Breast epithelium (tissue), 4 donors: ENCODE measurements around the gene KYAT1. TPM values are rescaled to one million over a fixed set of nuclear protein-coding genes. Genes with fewer than 3 reads are reported as not detected.

Experiments used
- DNase-seq, 2 donors: peaks; one replicate each; pipeline ENCODE4 v3.0.0-alpha.2; 2019; ENCODE audit warnings: low spot score in 2 of 2
- H3K27ac ChIP-seq, 2 donors: fragments of 200-600 bp; sonication (generic) in 1 of 2; one replicate each; pipeline ENCODE4 v1.5.1; 2016 to 2019; ENCODE audit warnings: mild to moderate bottlenecking in 1 of 2
- H3K27me3 ChIP-seq, 2 donors: fragments of 200-600 bp; sonication (generic) in 1 of 2; one replicate each; pipeline versions ENCODE4 v1.5.1 to v1.6.0; 2017 to 2019; ENCODE audit warnings: control low read depth in 1 of 2, mild to moderate bottlenecking in 1 of 2
- H3K36me3 ChIP-seq: fragments of 200-600 bp; one replicate; pipeline ENCODE4 v1.5.1; 2019
- H3K4me1 ChIP-seq, 2 donors: fragments of 200-600 bp; sonication (generic); one replicate each; pipeline ENCODE4 v1.5.1; 2016 to 2019; ENCODE audit warnings: control low read depth in 1 of 2
- H3K4me3 ChIP-seq, 3 donors: fragments of 200-600 bp; sonication (generic); 1 replicate in 2 of 3; 2 replicates in 1 of 3; pipeline ENCODE4 v1.5.1; 2016 to 2019; ENCODE audit warnings: mild to moderate bottlenecking in 3 of 3, moderate library complexity in 2 of 3
- H3K9me3 ChIP-seq, 2 donors: fragments of 200-600 bp; sonication (generic) in 1 of 2; one replicate each; pipeline ENCODE4 v1.5.1; 2016 to 2019; ENCODE audit warnings: control low read depth in 1 of 2
- POLR2A ChIP-seq: fragments of 450-650 bp; IDR thresholded peaks from one replicate; pipeline ENCODE4 v1.6.1; 2016; ENCODE audit warnings: antibody characterized with exemption, mild to moderate bottlenecking, moderate library complexity
- POLR2AphosphoS5 ChIP-seq, 3 donors: sonication (generic); formaldehyde crosslinking; IDR thresholded peaks; one replicate each; pipeline ENCODE4 v1.6.1; 2017; ENCODE audit warnings: antibody characterized with exemption in 3 of 3
- intact Hi-C: fragments of 100-400 bp; cut with DNase I; formaldehyde crosslinking; loops from one replicate; pipeline ENCODE4 v1.15.1; 2023; ENCODE audit warnings: low total_unique reads
- total RNA-seq, 3 donors: library from RNA; depleted of rRNA; stranded (reverse); fragments of >200 nt; gene quantifications; one replicate each; pipeline ENCODE4 v1.1.0, GENCODE V29; 2016
- TF ChIP-seq, protein P1 (sequence below), 3 donors: fragments of 450-650 bp; IDR thresholded peaks; one replicate each; pipeline ENCODE4 v1.5.1; 2016 to 2017; ENCODE audit warnings: antibody characterized with exemption in 3 of 3, mild to moderate bottlenecking in 3 of 3, moderate library complexity in 3 of 3

The KYAT1 gene
- total RNA-seq, 3 donors from 2014 or later: 3.0 to 7.6 (median 7.2) TPM

GRCh38 chr9:128921881-128922763, 40.4 kb upstream of the KYAT1 start:
- Histone ChIP-seq H3K27ac (peak overlapping the region; percentile 94 to 96), H3K4me3 (peak overlapping the region; percentile 56 to 83 (median 67)), H3K9me3 (no peaks in the 10 kb centered on the region), H3K36me3 (no peaks in the 10 kb centered on the region), H3K4me1 (peaks cover 0 to 3% of the 10 kb centered on the region in 2 donors), H3K27me3 (no peaks in the 10 kb centered on the region)
- TF ChIP-seq POLR2AphosphoS5 (IDR thresholded peaks at IDR 0.05): peak in 1 of 3 donors; percentile 40
- TF ChIP-seq, protein P1, sequence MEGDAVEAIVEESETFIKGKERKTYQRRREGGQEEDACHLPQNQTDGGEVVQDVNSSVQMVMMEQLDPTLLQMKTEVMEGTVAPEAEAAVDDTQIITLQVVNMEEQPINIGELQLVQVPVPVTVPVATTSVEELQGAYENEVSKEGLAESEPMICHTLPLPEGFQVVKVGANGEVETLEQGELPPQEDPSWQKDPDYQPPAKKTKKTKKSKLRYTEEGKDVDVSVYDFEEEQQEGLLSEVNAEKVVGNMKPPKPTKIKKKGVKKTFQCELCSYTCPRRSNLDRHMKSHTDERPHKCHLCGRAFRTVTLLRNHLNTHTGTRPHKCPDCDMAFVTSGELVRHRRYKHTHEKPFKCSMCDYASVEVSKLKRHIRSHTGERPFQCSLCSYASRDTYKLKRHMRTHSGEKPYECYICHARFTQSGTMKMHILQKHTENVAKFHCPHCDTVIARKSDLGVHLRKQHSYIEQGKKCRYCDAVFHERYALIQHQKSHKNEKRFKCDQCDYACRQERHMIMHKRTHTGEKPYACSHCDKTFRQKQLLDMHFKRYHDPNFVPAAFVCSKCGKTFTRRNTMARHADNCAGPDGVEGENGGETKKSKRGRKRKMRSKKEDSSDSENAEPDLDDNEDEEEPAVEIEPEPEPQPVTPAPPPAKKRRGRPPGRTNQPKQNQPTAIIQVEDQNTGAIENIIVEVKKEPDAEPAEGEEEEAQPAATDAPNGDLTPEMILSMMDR (IDR thresholded peaks at IDR 0.05): peak in 2 of 3 donors; percentile 23 to 27
- no peak for TF ChIP-seq POLR2A
- DNase-seq: peak in 1 of 2 donors; percentile 39
- intact Hi-C loops: no loop called here

DNA sequence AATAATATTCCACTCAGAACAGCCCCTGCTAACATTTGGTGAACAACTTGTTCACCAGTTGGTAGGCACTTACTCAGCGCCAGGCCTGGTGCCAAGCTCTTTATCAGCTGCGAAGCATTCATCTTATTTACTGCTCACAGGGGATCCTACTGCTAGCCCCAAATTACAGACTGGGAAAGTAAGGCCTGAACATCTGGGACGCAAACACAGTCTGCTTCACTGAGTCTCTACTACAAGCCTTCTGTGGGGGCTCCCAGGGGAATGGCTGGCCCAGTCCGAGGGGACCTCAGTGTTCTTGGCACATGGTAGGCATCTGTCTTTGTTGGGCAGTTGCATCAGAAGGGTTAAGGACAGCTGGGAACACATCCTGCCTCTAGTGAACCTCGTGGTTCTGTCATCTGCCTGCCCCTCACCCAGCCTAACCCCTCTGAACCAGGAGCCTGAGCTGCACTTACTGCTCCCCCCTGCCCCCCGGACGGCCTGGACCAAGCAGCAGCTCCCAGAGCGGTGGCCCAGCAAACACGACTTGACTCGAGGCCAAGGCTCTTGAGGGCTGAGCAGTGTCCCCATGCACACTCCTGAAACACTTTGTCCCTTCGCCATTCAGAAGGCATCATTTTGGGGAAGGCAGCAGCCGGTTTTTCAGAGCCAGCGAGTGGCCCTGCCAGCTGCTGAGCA, 38.8 kb upstream of the KYAT1 start, which contains the start of gene PHYHD1:
Gene PHYHD1 (plus strand): TSS at position 602 of the 678 bp plus-strand sequence. CDS start 1,342 bp downstream, outside the sequence.
- H3K9me3 ChIP-seq: no peaks in the 10 kb centered on the region
- peak within 1 kb of the TSS; percentile 94 to 96 for H3K27ac ChIP-seq
- H3K4me1 ChIP-seq: peaks cover 13 to 16% of the 10 kb centered on the region in 2 donors
- TF ChIP-seq, protein P1 (IDR thresholded peaks at IDR 0.05): no peak
- TF ChIP-seq POLR2A: no peak
- TF ChIP-seq POLR2AphosphoS5 (IDR thresholded peaks at IDR 0.05): peak in 2 of 3 donors; percentile 11 to 58
- H3K27me3 ChIP-seq: no peaks in the 10 kb centered on the region
- DNase-seq: peak in 1 of 2 donors; percentile 40
- no peaks in the 10 kb centered on the region for H3K36me3 ChIP-seq
- peak within 1 kb of the TSS; percentile 56 to 83 (median 67) for H3K4me3 ChIP-seq
- intact Hi-C loops: no loop called here

DNA sequence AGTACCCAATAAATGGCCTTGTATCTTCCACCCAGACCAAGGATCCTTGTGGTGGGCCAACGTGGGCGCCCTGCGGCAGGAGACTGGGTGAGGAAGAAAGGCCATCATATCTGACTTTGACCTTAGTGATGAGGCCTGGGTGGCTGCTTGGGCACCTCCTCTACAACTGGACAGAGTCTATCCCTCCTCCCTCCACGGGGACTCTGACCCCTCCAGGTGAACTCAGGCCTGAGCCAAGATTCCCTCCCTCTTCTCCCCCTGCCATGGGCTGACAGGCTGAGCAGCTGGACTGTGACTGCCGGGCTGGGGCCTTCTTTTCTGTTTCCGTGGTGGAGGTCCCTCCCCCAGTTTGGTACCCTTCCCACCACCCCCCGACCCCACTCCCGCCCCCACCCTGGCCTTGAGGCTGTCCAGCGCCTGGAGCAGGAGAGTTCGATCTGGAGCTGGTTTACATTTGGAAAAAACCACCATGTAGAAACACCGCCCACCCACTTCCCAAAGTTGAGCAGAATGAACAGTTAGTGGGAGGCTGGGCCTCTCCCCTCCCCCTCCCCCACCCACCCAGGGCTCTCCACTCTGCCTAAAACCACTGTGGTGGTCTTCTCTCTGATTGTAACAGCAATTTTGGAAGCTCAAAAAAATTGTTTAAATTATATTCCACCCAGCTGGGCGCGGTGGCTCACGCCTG, 37.8 kb upstream of the KYAT1 start:
- no peak for DNase-seq
- Histone ChIP-seq H3K27me3 (no peaks in the 10 kb centered on the region), H3K27ac (peak overlapping the region; percentile 80 to 94), H3K4me1 (peaks cover 15 to 17% of the 10 kb centered on the region in 2 donors), H3K4me3 (no peak overlapping the region), H3K9me3 (no peaks in the 10 kb centered on the region), H3K36me3 (no peaks in the 10 kb centered on the region)
- intact Hi-C loops: loop anchor here (1.0 kb wide), 1 partner anchor 16 kb away; no protein-coding TSS in a partner anchor
- TF ChIP-seq POLR2AphosphoS5 (IDR thresholded peaks at IDR 0.05) (no peak), POLR2A (no peak)
- TF ChIP-seq, protein P1 (IDR thresholded peaks at IDR 0.05): no peak

DNA sequence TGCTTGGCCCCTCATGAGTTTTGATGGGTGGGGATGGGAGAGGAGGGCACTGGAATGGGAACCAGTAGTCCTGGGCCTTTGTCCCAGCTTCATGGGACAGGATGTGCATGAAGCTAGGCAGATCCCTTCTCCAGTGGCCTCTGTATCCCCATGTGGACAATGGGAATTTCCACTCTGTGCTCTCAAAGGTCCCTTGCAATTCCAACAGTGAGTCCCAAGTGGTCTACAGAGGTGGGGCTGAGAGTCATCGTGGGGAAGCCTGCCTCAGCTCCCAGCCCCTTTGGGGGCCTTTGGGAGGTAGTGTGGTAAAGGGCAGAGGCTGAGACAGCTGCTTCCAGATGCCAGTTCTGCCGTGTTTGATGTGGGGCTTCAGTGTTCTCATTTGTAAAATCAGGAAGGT, 37.2 kb upstream of the KYAT1 start:
- Histone ChIP-seq H3K36me3 (no peaks in the 10 kb centered on the region), H3K9me3 (no peaks in the 10 kb centered on the region), H3K27me3 (no peaks in the 10 kb centered on the region), H3K4me3 (no peak overlapping the region), H3K4me1 (peaks cover 15 to 17% of the 10 kb centered on the region in 2 donors), H3K27ac (peak overlapping the region; percentile 80 to 94)
- DNase-seq: no peak
- intact Hi-C loops: loop anchor here (1.0 kb wide), 1 partner anchor 16 kb away; no protein-coding TSS in a partner anchor
- no peak for TF ChIP-seq POLR2A
- TF ChIP-seq, protein P1 (IDR thresholded peaks at IDR 0.05): no peak
- no peak for TF ChIP-seq POLR2AphosphoS5 (IDR thresholded peaks at IDR 0.05)
